ENCODE data around the gene FLOT2.

GRCh38 chr17:28878158-28878910 is 19.2 kb downstream of the FLOT2 start:
- no peak for TF ChIP-seq ELF1 (IDR thresholded peaks at IDR 0.05)
- no peak for TF ChIP-seq TAF1 (IDR thresholded peaks at IDR 0.05; ENCODE audit: borderline replicate concordance, low read depth, low read length)
- TF ChIP-seq CTCF (IDR thresholded peaks at IDR 0.05) = no peak
- no peak for TF ChIP-seq POLR2AphosphoS5 (IDR thresholded peaks at IDR 0.05; ENCODE audit: low read depth, low read length)
- TF ChIP-seq RAD21 (IDR thresholded peaks at IDR 0.05; ENCODE audit: low read length) = no peak
- TF ChIP-seq MXI1 (IDR thresholded peaks at IDR 0.05; ENCODE audit: low read depth, low read length) = no peak
- TF ChIP-seq REST (IDR thresholded peaks at IDR 0.05; ENCODE audit: low read depth, low read length) = no peak
- no peak for TF ChIP-seq FOXM1 (IDR thresholded peaks at IDR 0.05; ENCODE audit: low read depth)
- TF ChIP-seq RCOR1 (IDR thresholded peaks at IDR 0.05; ENCODE audit: low read length) = no peak
- TF ChIP-seq CHD2 (IDR thresholded peaks at IDR 0.05; ENCODE audit: low read length, partially characterized antibody) = no peak
- no peak for TF ChIP-seq NRF1 (IDR thresholded peaks at IDR 0.05; ENCODE audit: low read depth, low read length)
- TF ChIP-seq EP300 (IDR thresholded peaks at IDR 0.05; ENCODE audit: borderline replicate concordance in 1 of 2, low read depth in 1 of 2, low read length in 1 of 2) = no peak
